SKM-1 (cell line): ENCODE results near the gene SEBOX.

Experiments used
- DNase-seq: peaks from one replicate; lab custom pipeline; 2025; ENCODE audit not compliant: unreplicated experiment; lab: John Stamatoyannopoulos, UW

Gene SEBOX

GRCh38 chr17:28364665-28365363 is at the start of gene SEBOX:
Gene SEBOX (minus strand): TSS chr17:28365199. CDS start chr17:28365151, 48 bp downstream.
- no peak for DNase-seq

GRCh38 chr17:28413804-28414203 is 48.8 kb upstream of the SEBOX start:
- DNase-seq = no peak

GRCh38 chr17:28412099-28412498 is 47.1 kb upstream of the SEBOX start:
- DNase-seq = no peak

GRCh38 chr17:28407974-28408306 is 42.9 kb upstream of the SEBOX start:
- DNase-seq = no peak

- no peak for DNase-seq
These were observed 42.4 kb upstream of the SEBOX start for GRCh38 chr17:28407130-28407973.

- DNase-seq = no peak
These were observed 41.4 kb upstream of the SEBOX start for GRCh38 chr17:28406473-28406814.

- DNase-seq = no peak
These were observed 40.9 kb upstream of the SEBOX start, which contains the start of gene SLC46A1 for GRCh38 chr17:28405632-28406472. Gene SLC46A1 (minus strand): TSS chr17:28406212. CDS start chr17:28406114, 98 bp downstream.

GRCh38 chr17:28404812-28405570 is 40.0 kb upstream of the SEBOX start:
- no peak for DNase-seq

- DNase-seq = no peak
These were observed 39.4 kb upstream of the SEBOX start for GRCh38 chr17:28404461-28404811.

GRCh38 chr17:28404007-28404406 is 39.0 kb upstream of the SEBOX start:
- no peak for DNase-seq

- DNase-seq = no peak
These were observed 37.8 kb upstream of the SEBOX start for GRCh38 chr17:28402844-28403243.

GRCh38 chr17:28402224-28402630 is 37.2 kb upstream of the SEBOX start:
- DNase-seq = no peak

- no peak for DNase-seq
These were observed 34.8 kb upstream of the SEBOX start for GRCh38 chr17:28399808-28400207.

- DNase-seq = no peak
These were observed 33.4 kb upstream of the SEBOX start for GRCh38 chr17:28398280-28398981.

GRCh38 chr17:28397687-28398279 is 32.8 kb upstream of the SEBOX start:
- no peak for DNase-seq

GRCh38 chr17:28397275-28397674 is 32.3 kb upstream of the SEBOX start:
- DNase-seq = no peak

GRCh38 chr17:28396635-28397239 is 31.7 kb upstream of the SEBOX start:
- no peak for DNase-seq

GRCh38 chr17:28395968-28396367 is 31.0 kb upstream of the SEBOX start:
- DNase-seq = no peak

GRCh38 chr17:28395426-28395825 is 30.4 kb upstream of the SEBOX start:
- DNase-seq = no peak
